Sciatic nerve (tissue), 2 donors: ENCODE data around the gene PRKAR1B. TPM values are rescaled to one million over a fixed set of nuclear protein-coding genes. Genes with fewer than 3 reads are reported as not detected.

Experiments
- ATAC-seq: fragments of 200-7000 bp; cut with Tn5 transposase; one replicate; pipeline ENCODE4 v1.9.1; 2020; ENCODE audit warnings: mild to moderate bottlenecking, moderate library complexity
- DNase-seq: peaks from one replicate; pipeline ENCODE4 v3.0.0-alpha.2; 2020; ENCODE audit warnings: low spot score
- intact Hi-C: fragments of 100-400 bp; cut with DNase I; formaldehyde crosslinking; loops from one replicate; pipeline ENCODE4 v1.14.2; 2022
- total RNA-seq: library from RNA; stranded (reverse); fragmentation: NEBNext Ultra II Directional; extraction: Animal tissue kit (Norgen Biotek cat#: 25700); gene quantifications from one replicate; pipeline ENCODE4 v1.2.1, GENCODE V29; 2021
- donor health status: DM: no; HTN: no; CAD: no.
- donor health status: DM: no; HTN: no; CAD: no.

PRKAR1B gene
- total RNA-seq, 1 donor from 2014 or later: 11.1 TPM

DNA sequence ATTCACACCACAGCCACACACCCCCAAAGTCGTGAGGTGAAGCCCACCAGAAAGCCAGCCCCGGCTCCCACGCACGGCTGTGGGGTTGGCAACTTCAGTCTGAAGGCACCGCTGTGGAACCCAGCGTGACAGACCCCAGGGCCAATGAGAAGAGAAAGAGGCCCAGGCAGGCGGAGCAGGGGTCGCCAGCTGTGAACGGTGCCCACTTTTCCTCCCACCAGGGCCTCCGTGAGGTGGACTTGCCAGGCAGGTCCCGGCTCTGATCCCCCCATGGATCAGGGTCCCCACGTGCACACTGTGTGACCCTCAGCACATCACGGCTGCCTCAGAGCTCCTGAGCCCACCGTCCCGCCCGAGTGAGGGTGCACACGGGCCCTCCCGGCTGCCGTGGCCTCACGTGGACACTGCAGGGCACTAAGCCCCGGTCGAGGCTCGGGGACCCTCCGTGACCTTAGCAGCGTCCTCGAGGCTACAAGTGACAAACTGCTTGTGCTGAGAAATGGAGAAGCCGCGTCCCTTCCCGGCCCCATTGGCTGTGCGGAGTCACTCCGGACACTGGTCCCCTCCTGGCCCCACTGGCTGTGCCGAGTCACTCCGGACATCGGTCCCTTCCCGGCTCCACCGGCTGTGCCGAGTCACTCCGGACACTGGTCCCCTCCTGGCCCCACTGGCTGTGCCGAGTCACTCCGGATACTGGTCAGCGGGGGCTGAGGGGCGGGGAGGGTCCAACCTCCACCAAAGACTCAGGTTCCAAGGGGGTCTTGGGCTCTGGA, 135.0 kb downstream of the PRKAR1B start:
- intact Hi-C loops: no loop called here
- DNase-seq (no peak), ATAC-seq (no peak)

DNA sequence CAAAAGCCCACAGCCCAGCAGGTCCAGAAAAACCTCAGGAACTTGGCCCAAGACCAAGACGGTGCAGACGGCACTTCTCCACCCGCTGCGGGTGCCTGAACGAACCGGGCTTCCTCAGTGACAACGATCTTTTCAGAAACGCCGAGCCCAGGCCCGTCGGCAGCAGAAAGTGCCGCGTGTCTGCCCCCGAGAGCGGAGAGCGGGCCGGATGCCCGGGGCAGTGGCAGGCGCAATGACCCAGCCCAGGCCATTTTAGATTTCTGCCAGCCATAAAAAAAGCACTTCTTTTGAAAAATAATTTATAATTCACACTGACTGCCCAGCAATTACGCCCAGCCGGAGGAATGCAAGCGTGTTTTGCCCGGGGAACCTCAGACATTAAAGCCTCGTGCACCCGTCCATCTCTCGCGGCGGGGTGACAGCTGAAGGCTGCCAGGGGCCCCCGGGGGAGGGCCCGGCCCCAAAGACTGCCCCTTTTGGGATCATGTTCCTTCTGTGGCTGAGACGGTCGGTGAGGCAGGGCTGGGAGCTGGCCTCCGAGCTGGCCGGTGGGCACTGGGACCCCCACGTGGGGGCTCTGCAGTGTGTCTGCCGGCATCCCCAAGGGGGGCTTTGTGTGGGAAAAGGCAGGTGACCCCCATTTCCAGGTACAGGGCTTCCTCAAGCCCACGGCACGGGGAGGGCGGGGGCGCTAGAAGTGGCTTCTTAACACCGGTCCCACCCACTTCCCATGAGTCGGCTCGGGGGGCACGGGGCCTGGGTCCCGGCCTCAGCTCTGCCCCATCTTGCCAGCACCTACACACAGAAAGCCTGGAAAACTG, 136.1 kb downstream of the PRKAR1B start:
- DNase-seq (no peak), ATAC-seq (no peak)
- intact Hi-C loops: no loop called here

DNA sequence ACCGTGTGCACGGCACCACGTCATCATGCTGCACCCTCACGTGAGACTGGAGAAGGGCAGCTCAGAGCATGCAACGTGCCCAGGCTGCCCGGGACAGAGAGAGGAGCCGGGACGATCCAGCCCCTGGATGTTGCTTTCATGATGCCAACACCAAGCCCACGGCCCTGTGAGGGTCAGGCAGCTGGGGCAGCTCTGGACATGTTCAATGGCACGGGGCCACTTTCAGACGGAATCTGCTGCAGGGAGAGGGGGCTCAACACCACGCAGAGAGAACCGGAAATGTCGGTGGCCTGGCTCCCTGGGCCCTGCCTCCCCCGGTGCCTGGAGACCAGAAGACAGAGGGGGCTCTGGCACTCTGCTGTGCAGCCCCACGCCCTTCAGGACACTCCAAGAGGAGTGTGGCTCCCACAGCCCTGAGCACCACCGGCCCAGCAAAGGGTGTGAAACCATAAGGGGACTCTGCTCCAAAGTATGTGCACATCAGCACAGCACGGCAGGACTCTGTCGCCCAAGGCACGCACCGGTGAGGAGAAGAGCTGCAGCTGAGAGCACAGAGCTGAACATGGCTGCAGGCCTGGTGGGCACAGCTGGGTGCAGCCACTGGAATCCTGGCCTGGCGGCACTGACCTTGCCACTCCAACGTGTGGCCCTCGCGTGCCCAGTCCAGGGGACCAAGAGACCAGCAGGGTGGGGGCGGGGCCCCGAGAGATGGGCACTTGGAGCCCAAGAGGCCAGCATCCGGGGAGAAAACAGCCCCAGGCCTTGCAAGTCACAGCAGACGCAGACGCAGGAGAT, 137.1 kb downstream of the PRKAR1B start:
- intact Hi-C loops: no loop called here
- no peak for ATAC-seq
- DNase-seq: no peak

DNA sequence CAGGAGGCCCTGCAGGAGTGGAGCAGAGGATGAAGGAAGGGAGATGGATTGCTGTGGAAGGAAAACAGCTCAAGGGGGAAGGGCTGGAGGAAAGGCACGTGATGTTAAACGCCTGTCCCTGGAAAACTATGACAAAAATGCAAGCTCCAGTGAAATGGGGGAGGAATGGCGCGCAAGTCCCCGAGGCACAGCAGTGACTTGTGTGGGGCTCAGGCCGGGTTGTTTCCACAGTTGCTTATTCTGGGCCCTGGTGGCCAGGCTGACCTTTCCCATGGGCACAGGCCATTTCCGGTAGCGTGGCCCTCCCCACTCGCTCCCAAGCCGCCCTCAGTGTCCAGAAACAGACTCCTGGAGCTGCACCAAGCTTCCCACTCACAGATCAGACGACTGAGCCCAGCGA, 139.3 kb downstream of the PRKAR1B start:
- intact Hi-C loops: no loop called here
- ATAC-seq: peak; percentile 47
- DNase-seq: no peak

DNA sequence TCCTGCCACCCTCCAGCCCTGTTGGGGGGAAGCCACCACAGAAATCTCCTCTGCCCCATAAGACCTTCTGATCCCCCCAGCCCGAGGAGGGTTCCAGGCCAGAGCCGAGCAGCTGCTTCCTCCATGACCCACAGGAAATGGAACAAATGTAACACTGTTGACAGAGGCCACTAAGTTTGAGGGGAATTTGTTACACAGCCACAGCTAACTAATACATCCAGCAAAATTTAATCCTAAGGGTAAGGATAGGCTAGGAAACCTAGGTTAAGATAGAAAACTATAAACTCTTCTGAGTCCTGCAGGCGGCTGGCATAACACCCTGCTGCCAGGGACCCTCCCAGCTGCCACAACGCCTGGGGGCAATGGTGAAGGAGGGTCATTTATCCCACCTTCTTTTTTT, 140.6 kb downstream of the PRKAR1B start:
- intact Hi-C loops: no loop called here
- ATAC-seq (no peak), DNase-seq (no peak)

DNA sequence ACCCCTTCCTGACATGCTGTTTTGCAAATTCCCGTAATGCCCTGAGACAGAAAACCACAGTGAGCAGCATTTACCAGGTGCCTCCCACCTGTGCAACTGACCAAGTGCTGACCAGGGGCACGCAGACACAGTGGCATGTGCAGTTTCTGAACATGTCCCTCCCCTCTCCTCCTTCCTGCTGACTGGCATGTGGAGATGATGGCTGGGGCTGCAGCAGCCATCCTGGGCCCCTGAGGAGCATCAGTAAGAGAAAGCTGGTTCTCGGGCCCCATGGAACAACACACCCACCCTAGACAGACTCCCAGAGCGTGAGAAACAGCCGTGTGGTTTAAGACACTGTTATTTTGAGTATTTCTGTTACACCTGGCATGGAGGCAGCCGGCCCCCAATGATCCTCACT, 141.2 kb downstream of the PRKAR1B start:
- ATAC-seq: no peak
- DNase-seq: no peak
- intact Hi-C loops: no loop called here

DNA sequence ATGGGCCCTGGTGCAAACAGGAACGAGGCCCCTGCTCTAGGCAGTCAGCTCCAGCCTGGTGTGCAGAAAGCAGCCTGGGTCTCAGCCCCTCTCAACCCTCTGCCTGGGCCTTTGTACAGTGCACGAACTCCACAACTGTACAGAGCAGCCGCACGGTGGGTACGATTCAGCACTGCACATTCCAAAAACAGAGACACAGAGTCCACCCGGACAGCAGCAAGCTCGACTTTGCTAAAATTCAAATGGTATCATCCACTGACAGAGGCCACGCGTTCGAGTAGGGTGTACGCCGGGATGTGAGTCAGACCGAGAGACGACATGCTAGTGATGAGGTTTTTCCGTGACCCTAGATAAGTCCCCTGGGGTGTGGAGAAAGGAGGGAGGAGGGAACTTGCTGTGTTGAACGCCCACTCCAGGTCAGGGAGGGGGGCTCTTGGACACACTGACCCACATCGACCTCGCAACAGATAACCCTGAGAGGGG, 141.8 kb downstream of the PRKAR1B start:
- intact Hi-C loops: no loop called here
- ATAC-seq: no peak
- no peak for DNase-seq

DNA sequence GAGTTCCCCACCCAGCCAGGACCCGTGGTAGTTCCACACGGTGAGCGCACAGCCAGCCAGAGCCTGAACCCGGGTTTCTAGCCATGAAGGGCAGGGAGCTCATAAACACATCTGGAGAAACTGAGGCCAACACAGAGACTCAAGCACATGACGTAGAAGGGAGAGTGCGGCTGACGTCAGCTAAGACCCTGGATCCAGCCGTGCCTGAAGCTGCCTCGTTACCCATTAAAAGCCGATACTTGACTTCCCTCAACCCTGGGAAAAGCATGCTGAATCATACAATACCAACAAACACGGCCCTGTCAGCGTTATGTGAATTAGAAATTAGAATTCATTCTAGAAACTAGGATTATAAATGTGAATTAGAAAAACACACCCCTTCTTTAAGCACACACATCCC, 142.3 kb downstream of the PRKAR1B start:
- DNase-seq (no peak), ATAC-seq (no peak)
- intact Hi-C loops: no loop called here

DNA sequence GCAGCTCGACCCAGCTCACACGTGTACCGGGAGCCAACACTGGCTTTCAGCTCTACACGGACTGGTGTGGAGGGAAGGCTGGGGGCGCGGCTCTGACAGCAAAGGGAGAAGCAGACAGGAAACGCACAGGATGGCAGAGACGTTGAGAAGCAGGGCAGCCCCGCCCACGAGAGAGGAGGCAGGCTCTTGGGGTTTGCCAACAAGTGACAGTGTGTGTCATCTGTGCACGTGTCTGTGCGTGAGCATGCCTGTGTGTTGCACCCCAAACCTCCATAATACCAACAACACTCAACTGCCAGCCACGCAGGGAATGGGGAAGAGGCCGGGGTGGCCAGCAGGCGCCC, 143.0 kb downstream of the PRKAR1B start:
- ATAC-seq: no peak
- intact Hi-C loops: no loop called here
- no peak for DNase-seq

DNA sequence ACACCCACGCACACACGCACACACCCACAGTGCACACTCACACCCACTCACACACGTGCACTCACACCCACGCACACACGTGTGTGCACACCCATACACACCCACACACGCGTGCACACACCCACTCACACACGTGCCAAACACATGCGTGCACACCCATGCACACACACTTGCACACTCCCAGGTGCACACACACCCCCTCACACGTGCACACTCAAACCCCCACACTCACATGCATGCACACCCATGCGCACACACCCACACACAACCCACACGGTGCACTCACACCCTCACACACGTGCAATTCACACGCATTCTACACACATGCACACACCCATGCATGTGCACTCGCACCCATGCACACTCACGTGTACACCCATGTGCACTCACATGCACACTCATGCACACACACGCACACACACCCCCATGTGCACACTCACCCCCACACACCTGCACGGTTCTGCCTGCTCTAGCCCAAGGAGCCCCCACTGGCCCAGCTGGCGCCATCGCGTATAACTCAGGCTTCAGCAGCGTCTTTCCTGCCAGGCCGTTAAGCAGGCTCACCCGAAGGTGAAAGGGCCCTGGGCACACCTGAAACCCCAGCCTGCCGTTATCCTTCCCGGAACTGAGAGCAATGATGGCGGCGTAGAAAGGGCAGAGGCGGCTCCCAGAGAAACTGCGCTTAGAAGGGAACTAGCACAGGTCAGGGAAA, 143.5 kb downstream of the PRKAR1B start:
- no peak for ATAC-seq
- intact Hi-C loops: no loop called here
- DNase-seq: no peak

DNA sequence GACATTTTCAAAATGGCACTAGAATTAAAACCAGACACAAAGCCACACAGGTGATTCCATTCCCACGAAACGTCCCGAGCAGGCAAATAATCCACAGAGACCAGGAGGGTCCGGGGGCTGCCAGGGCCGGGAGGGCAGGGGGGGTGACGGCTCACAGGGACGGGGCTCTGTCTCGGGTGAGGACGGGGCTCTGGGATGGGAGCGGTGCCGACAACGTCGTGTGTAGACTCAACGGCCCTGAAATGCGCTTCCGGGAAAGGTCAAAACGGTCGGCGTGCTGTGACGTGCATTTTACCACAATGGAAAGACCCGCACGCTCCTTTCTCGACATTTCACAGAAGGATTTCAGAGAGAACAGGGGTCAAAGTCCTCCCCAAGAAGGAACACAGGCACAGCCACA, 144.2 kb downstream of the PRKAR1B start:
- intact Hi-C loops: no loop called here
- ATAC-seq (no peak), DNase-seq (no peak)

DNA sequence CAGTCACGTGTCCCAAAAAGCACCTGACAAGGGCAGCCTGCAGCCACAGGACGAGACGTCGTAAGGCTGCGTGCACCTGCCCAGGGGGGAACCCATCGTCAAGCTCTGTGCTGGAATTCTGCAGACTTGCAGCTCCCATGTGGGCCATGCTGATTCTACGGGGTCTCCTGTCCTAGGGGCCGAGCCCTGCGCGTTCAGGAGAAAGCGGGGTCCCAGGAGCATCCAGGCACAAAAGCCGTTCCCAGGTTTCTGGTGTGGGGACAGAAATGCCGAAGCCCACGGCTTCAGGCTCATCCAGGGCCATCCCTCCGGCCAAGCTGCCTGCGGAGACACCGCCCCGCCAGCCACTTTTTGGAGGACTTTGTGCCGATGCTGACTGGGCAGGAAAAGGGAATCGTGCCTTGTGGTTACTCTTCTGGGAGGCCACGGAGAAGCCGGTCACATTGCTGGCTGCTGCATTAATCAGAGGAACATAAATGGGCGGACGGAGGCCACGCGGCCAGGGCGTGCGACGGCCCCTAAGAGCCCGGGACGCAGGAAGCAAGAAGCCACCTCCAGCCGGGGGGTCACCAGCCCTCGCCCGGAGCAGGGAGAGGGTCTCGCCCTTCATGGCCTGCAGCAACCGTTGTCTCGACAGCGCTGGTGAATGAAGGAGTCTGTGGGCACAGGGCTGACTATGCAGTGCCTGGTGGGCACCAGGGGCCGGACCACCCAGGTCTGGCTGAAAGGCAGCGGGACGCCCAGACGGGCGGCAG, 144.8 kb downstream of the PRKAR1B start:
- DNase-seq (no peak), ATAC-seq (no peak)
- intact Hi-C loops: no loop called here

DNA sequence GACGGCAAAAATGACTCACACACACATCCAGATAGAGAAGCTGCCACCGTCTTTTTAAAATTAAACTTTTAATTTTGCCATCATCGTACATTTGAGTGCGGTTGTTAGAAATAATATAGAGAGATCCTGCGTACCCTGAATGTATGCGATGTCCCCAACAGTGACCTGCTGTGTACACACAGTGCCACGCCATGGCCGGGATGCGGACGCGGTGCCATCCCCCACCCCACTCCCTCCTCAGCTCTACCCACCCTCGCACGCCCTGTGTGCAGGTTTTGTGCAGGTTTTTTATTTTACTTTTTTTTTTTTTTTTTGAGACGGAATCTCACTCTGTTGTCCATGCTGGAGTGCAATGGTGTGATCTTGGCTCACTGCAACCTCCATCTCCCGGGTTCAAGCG, 148.7 kb downstream of the PRKAR1B start:
- no peak for ATAC-seq
- intact Hi-C loops: no loop called here

DNA sequence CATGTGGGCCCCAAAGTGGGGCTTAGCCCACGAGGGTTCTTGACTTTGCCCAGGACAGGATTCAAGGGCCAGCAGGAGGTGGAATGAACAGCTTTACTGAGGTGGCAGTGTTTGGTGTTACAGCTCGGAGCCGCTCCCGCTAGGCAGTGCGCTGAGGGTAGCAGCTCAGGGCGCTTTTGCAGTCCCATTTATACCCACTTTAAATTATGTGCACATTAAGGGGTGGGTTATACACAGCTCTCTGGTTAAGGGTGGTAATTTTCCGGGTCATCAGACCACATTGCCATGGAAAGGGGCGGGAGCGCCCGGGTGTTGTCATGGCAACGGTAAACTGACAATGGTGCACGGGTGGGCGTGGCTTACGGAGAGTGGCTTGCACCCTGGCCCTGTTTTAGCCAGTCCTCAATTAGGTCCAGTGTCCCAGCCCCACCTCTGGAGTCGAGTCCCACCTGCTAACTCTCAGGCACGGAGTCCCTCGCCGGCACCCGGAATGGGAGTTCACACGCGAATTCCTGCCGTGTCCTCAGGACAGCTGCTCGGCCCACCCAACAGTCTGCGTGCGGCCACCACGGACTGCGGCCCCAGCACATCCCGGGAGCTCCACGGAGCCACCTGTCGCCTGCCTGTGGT, 149.2 kb downstream of the PRKAR1B start:
- ATAC-seq (no peak), DNase-seq (no peak)
- intact Hi-C loops: no loop called here

More for the DNA sequence above, 148.7 kb downstream of the PRKAR1B start:
- no peak for DNase-seq

DNA sequence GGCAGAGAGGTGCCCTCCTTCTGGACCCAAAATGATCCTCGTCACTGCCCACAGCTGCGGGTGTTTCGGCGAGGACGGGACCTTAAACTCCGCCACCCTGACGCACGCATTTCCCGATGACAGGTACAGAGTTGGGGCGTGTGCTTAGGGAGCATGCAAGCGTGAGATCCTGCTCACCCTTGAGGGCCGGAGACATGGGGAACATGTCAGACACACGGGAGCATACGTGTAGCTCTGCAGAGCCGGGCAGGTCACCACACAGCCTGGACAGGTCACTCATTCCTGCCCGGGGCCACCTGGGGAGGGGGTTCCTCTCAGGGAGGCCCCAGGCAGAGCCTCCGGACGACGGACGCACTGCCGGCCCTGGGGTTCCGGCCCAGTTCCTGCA, 149.8 kb downstream of the PRKAR1B start:
- no peak for DNase-seq
- no peak for ATAC-seq
- intact Hi-C loops: no loop called here

DNA sequence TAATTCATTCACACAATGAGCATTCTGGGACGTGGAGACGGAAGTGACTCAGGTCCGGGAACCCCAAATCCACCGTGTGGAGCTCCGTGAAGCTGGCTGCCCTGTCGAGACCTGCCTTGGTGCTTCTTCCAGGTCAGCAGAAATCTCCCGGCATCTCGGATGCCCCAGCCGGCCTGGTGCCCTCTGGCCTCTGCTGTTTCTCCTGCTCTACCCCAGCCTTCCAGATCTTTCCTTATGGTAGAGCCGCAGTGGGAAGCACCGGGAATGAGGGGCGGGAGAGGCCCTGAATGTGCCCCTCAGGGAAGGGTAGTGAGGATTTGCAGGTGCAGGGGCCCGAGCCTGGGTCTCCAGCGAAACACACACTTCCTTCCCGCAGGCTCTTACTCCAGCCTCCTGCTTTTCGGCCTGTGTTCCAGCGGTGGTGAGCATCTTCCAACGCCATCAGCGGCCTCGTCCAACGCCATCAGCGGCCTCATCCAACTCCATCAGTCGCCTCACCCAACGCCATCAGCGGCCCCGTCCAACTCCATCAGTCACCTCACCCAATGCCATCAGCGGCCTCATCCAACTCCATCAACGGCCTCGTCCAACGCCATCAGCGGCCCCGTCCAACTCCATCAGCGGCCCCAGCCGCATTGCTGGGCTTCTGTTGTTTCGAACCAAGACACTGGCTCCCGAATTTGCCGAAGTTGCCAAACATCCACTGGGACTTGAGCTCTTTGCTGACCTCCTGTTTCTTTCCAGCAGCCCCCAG, 150.4 kb downstream of the PRKAR1B start:
- ATAC-seq (no peak), DNase-seq (no peak)
- intact Hi-C loops: no loop called here
